ENCODE data around the gene RALGAPA2. TPM values are rescaled to one million over a fixed set of nuclear protein-coding genes. Genes with fewer than 3 reads are reported as not detected.

RALGAPA2 gene
- polyA plus RNA-seq, 2 of the 4 experiments (the other 2 are of a cell fraction), result 4.0 to 4.7 TPM

- Histone ChIP-seq H3K9me3 (no peaks in the 10 kb centered on the region), H3K27ac (no peak overlapping the region), H3K4me1 (no peaks in the 10 kb centered on the region), H3K4me2 (no peak overlapping the region), H3K4me3 (no peak overlapping the region)
- WGBS (ENCODE audit: missing lambda C conversion rate), result 74% methylated on average over 9 of the region's 9 CpGs
- FAIRE-seq, result no peak
- POLR2A ChIA-PET, result no interaction called here
- TF ChIP-seq POLR2A (IDR thresholded peaks at IDR 0.05; ENCODE audit: low read length) (no peak), ZSCAN20 (CRISPR knock-in tag; IDR thresholded peaks at IDR 0.05) (no peak), ZNF302 (CRISPR knock-in tag; IDR thresholded peaks at IDR 0.05) (no peak), REST (IDR thresholded peaks at IDR 0.05) (no peak), ELK1 (IDR thresholded peaks at IDR 0.05; ENCODE audit: low read depth, low read length) (no peak), FOSB (CRISPR knock-in tag; IDR thresholded peaks at IDR 0.05) (no peak), KDM1A (IDR thresholded peaks at IDR 0.05; ENCODE audit: low read depth) (no peak), NPAS2 (CRISPR knock-in tag; IDR thresholded peaks at IDR 0.05; ENCODE audit: borderline replicate concordance) (no peak), MAZ (IDR thresholded peaks at IDR 0.05; ENCODE audit: borderline replicate concordance, low read depth, low read length) (no peak), TP53 (CRISPR knock-in tag; IDR thresholded peaks at IDR 0.05) (no peak), PBX3 (IDR thresholded peaks at IDR 0.05) (no peak), RAD21 (conservative IDR thresholded peaks at IDR 0.05 in 1 of 2, IDR thresholded peaks at IDR 0.05 in 1 of 2) (no peak), CBX2 (IDR thresholded peaks at IDR 0.05; ENCODE audit: borderline replicate concordance, low read depth) (no peak), CHD4 (IDR thresholded peaks at IDR 0.05; ENCODE audit: borderline replicate concordance) (no peak)
- ATAC-seq, result no peak
- no peak for DNase-seq (ENCODE audit: low read depth in 1 of 2, low spot score in 1 of 2)
- CTCF ChIA-PET, result interaction anchor here (0.7 to 1.6 kb wide), 2 partner anchors 11 to 13 kb away, joined by 3 to 4 read pairs; no protein-coding TSS in a partner anchor
Measured at GRCh38 chr20:20412750-20413149, 299.7 kb downstream of the RALGAPA2 start.

GRCh38 chr20:20411836-20412235, 300.6 kb downstream of the RALGAPA2 start:
- no peak overlapping the region for H3K4me2 ChIP-seq
- no peaks in the 10 kb centered on the region for H3K4me1 ChIP-seq
- ChIA-PET POLR2A (no interaction called here), CTCF (interaction anchor here (0.8 to 1.6 kb wide), 3 partner anchors 11 to 328 kb away, joined by 3 to 5 read pairs (median 3); no protein-coding TSS in a partner anchor)
- FAIRE-seq (no peak), ATAC-seq (no peak), DNase-seq (ENCODE audit: low read depth in 1 of 2, low spot score in 1 of 2) (no peak)
- H3K27ac ChIP-seq, result no peak overlapping the region
- whole genome bisulfite sequencing (ENCODE audit: missing lambda C conversion rate), result 77% methylated on average over 17 of the region's 17 CpGs
- no peak overlapping the region for H3K4me3 ChIP-seq
- no peaks in the 10 kb centered on the region for H3K9me3 ChIP-seq
- TF ChIP-seq CEBPB (IDR thresholded peaks at IDR 0.05) (no peak), ATOH8 (CRISPR knock-in tag; IDR thresholded peaks at IDR 0.05; ENCODE audit: low read depth) (no peak), RFX5 (IDR thresholded peaks at IDR 0.05) (no peak), RCOR1 (IDR thresholded peaks at IDR 0.05; ENCODE audit: low read depth, low read length) (no peak), GATA3 (IDR thresholded peaks at IDR 0.05; ENCODE audit: borderline replicate concordance) (no peak), MAFK (IDR thresholded peaks at IDR 0.05; ENCODE audit: partially characterized antibody) (no peak), KDM5A (IDR thresholded peaks at IDR 0.05) (no peak), CBX2 (IDR thresholded peaks at IDR 0.05; ENCODE audit: borderline replicate concordance, low read depth) (no peak), FOXS1 (CRISPR knock-in tag; IDR thresholded peaks at IDR 0.05) (no peak), USF2 (IDR thresholded peaks at IDR 0.05) (no peak), CHD4 (IDR thresholded peaks at IDR 0.05; ENCODE audit: borderline replicate concordance) (no peak), HOXB13 (CRISPR knock-in tag; IDR thresholded peaks at IDR 0.05; ENCODE audit: low read depth) (no peak), RAD21 (conservative IDR thresholded peaks at IDR 0.05 in 1 of 2, IDR thresholded peaks at IDR 0.05 in 1 of 2) (no peak), HDAC2 (IDR thresholded peaks at IDR 0.05) (no peak), ZSCAN20 (CRISPR knock-in tag; IDR thresholded peaks at IDR 0.05) (no peak), EHF (CRISPR knock-in tag; IDR thresholded peaks at IDR 0.05) (no peak), TP53 (CRISPR knock-in tag; IDR thresholded peaks at IDR 0.05) (no peak), BCL3 (IDR thresholded peaks at IDR 0.05) (no peak), ELK1 (IDR thresholded peaks at IDR 0.05; ENCODE audit: low read depth, low read length) (no peak)
